ENCODE measurements around the gene ACOXL.

ACOXL gene

DNA sequence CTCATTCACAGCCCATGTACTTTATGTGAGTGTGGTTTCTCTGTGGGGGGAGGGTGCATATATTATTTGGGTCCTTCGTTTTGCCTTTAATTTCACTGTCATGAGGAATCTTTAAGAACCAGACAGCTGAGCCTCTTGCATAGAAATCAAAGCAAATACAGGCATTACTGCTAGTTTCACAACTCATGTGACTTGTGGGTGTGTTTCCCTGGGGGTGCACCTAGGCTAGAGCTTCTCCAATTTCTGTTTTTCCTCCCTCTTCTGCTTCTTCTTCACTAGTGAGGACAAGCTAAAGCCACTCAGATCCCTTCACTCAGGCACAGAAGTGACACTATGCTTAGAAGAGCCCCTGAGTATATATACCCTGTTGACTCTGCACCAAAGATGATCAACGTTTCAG is 131.4 kb downstream of the ACOXL start:
- H3K27ac ChIP-seq (ENCODE audit: low read depth, low read length): no peak overlapping the region
- no peak overlapping the region for H3K4me2 ChIP-seq (ENCODE audit: low read depth, low read length, poor library complexity, severe bottlenecking)
- H3K9ac ChIP-seq (ENCODE audit: low read length): no peak overlapping the region
- no peaks in the 10 kb centered on the region for H3K9me3 ChIP-seq (ENCODE audit: insufficient read depth, low read length)
- no peaks in the 10 kb centered on the region for H3F3A ChIP-seq (ENCODE audit: insufficient read depth)
- no peaks in the 10 kb centered on the region for H3K27me3 ChIP-seq (ENCODE audit: low read length)
- H3K36me3 ChIP-seq (ENCODE audit: low read length): no peaks in the 10 kb centered on the region
- H3K4me3 ChIP-seq (ENCODE audit: insufficient read depth, low read length, poor library complexity, severe bottlenecking): no peak overlapping the region
- no peaks in the 10 kb centered on the region for H4K20me1 ChIP-seq (ENCODE audit: low read depth, low read length)
- no peaks in the 10 kb centered on the region for H3K9me2 ChIP-seq (replicated peaks; ENCODE audit: insufficient read depth, low read length)
- no peak overlapping the region for H2AFZ ChIP-seq (ENCODE audit: low read depth, low read length, severe bottlenecking)
- TF ChIP-seq, protein P1, sequence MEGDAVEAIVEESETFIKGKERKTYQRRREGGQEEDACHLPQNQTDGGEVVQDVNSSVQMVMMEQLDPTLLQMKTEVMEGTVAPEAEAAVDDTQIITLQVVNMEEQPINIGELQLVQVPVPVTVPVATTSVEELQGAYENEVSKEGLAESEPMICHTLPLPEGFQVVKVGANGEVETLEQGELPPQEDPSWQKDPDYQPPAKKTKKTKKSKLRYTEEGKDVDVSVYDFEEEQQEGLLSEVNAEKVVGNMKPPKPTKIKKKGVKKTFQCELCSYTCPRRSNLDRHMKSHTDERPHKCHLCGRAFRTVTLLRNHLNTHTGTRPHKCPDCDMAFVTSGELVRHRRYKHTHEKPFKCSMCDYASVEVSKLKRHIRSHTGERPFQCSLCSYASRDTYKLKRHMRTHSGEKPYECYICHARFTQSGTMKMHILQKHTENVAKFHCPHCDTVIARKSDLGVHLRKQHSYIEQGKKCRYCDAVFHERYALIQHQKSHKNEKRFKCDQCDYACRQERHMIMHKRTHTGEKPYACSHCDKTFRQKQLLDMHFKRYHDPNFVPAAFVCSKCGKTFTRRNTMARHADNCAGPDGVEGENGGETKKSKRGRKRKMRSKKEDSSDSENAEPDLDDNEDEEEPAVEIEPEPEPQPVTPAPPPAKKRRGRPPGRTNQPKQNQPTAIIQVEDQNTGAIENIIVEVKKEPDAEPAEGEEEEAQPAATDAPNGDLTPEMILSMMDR (IDR thresholded peaks at IDR 0.05; ENCODE audit: insufficient read depth, low read length, poor library complexity, severe bottlenecking): no peak
- H3K79me2 ChIP-seq (ENCODE audit: insufficient read depth, low read length): no peaks in the 10 kb centered on the region

DNA sequence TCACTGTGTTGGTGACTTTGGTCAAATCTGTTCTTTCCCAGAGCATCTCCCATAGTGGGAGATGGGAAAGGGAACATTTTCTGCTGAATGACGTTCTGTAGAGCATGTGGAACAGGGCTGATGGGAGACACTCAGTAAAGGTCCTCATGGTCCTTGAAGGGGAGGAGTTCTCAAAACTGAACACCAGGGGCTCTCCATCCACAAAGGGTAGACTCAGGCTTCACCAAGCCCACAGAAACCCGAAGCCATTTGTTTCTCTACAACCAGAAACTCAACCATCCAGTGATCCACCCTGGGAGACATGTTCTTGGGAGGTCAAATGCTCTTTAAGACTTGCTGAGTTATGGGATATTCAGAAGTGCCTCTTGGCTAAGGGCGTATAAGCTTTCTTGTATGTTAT is 131.8 kb downstream of the ACOXL start:
- Histone ChIP-seq H3K79me2 (ENCODE audit: insufficient read depth, low read length) (no peaks in the 10 kb centered on the region), H3K9ac (ENCODE audit: low read length) (no peak overlapping the region), H3K4me2 (ENCODE audit: low read depth, low read length, poor library complexity, severe bottlenecking) (no peak overlapping the region), H3K4me3 (ENCODE audit: insufficient read depth, low read length, poor library complexity, severe bottlenecking) (no peak overlapping the region), H2AFZ (ENCODE audit: low read depth, low read length, severe bottlenecking) (no peak overlapping the region), H3K36me3 (ENCODE audit: low read length) (no peaks in the 10 kb centered on the region), H3K27me3 (ENCODE audit: low read length) (no peaks in the 10 kb centered on the region), H3K9me2 (replicated peaks; ENCODE audit: insufficient read depth, low read length) (no peaks in the 10 kb centered on the region), H3F3A (ENCODE audit: insufficient read depth) (no peaks in the 10 kb centered on the region), H4K20me1 (ENCODE audit: low read depth, low read length) (no peaks in the 10 kb centered on the region), H3K9me3 (ENCODE audit: insufficient read depth, low read length) (no peaks in the 10 kb centered on the region), H3K27ac (ENCODE audit: low read depth, low read length) (no peak overlapping the region)
- TF ChIP-seq, protein P1 (IDR thresholded peaks at IDR 0.05; ENCODE audit: insufficient read depth, low read length, poor library complexity, severe bottlenecking): no peak
- no peak for TF ChIP-seq EZH2phosphoT487 (conservative IDR thresholded peaks at IDR 0.05; ENCODE audit: low read length)

- no peaks in the 10 kb centered on the region for H4K20me1 ChIP-seq (ENCODE audit: low read depth, low read length)
- H3K79me2 ChIP-seq (ENCODE audit: insufficient read depth, low read length): no peaks in the 10 kb centered on the region
- H2AFZ ChIP-seq (ENCODE audit: low read depth, low read length, severe bottlenecking): no peak overlapping the region
- H3K36me3 ChIP-seq (ENCODE audit: low read length): no peaks in the 10 kb centered on the region
- H3F3A ChIP-seq (ENCODE audit: insufficient read depth): no peaks in the 10 kb centered on the region
- no peak overlapping the region for H3K9ac ChIP-seq (ENCODE audit: low read length)
- no peak overlapping the region for H3K4me2 ChIP-seq (ENCODE audit: low read depth, low read length, poor library complexity, severe bottlenecking)
- no peaks in the 10 kb centered on the region for H3K27me3 ChIP-seq (ENCODE audit: low read length)
- no peak overlapping the region for H3K27ac ChIP-seq (ENCODE audit: low read depth, low read length)
- no peaks in the 10 kb centered on the region for H3K9me3 ChIP-seq (ENCODE audit: insufficient read depth, low read length)
- no peak for TF ChIP-seq EZH2phosphoT487 (conservative IDR thresholded peaks at IDR 0.05; ENCODE audit: low read length)
- TF ChIP-seq, protein P1 (IDR thresholded peaks at IDR 0.05; ENCODE audit: insufficient read depth, low read length, poor library complexity, severe bottlenecking): no peak
- no peaks in the 10 kb centered on the region for H3K9me2 ChIP-seq (replicated peaks; ENCODE audit: insufficient read depth, low read length)
- no peak overlapping the region for H3K4me3 ChIP-seq (ENCODE audit: insufficient read depth, low read length, poor library complexity, severe bottlenecking)
Observed at GRCh38 chr2:110864731-110865130, 132.4 kb downstream of the ACOXL start.

DNA sequence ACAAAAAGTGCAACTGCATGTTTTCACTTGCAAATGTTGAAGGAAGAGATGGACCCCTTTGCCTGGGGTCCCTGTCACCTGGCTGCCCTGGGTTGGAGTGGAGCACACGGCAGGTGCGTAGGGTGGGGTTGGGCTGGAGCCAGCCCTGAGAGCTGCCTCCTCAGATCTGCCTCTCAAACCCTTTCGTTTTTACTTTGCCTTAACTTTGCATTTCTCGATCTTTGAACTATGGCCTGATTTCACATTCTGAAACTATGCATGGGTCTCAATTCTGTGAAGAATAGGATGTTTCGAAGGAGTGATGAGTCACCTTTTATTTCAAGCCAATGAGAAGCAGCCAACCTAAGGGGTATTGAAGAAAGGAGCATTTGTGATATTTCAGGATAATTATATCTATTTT is 132.8 kb downstream of the ACOXL start:
- H3K9me2 ChIP-seq (replicated peaks; ENCODE audit: insufficient read depth, low read length): no peaks in the 10 kb centered on the region
- H3K9me3 ChIP-seq (ENCODE audit: insufficient read depth, low read length): no peaks in the 10 kb centered on the region
- TF ChIP-seq, protein P1 (IDR thresholded peaks at IDR 0.05; ENCODE audit: insufficient read depth, low read length, poor library complexity, severe bottlenecking): no peak
- no peak for TF ChIP-seq EZH2phosphoT487 (conservative IDR thresholded peaks at IDR 0.05; ENCODE audit: low read length)
- H3K4me2 ChIP-seq (ENCODE audit: low read depth, low read length, poor library complexity, severe bottlenecking): no peak overlapping the region
- no peak overlapping the region for H3K27ac ChIP-seq (ENCODE audit: low read depth, low read length)
- H3K36me3 ChIP-seq (ENCODE audit: low read length): no peaks in the 10 kb centered on the region
- no peaks in the 10 kb centered on the region for H3K27me3 ChIP-seq (ENCODE audit: low read length)
- no peak overlapping the region for H3K4me3 ChIP-seq (ENCODE audit: insufficient read depth, low read length, poor library complexity, severe bottlenecking)
- no peak overlapping the region for H3K9ac ChIP-seq (ENCODE audit: low read length)
- no peaks in the 10 kb centered on the region for H4K20me1 ChIP-seq (ENCODE audit: low read depth, low read length)
- no peaks in the 10 kb centered on the region for H3K79me2 ChIP-seq (ENCODE audit: insufficient read depth, low read length)
- no peaks in the 10 kb centered on the region for H3F3A ChIP-seq (ENCODE audit: insufficient read depth)
- H2AFZ ChIP-seq (ENCODE audit: low read depth, low read length, severe bottlenecking): no peak overlapping the region
